HepG2 (cell line): ENCODE results near the gene NISCH. TPM values are rescaled to one million over a fixed set of nuclear protein-coding genes. Genes with fewer than 3 reads are reported as not detected.

Experiments used
- FOXM1 ChIP-seq: sonication (generic); formaldehyde crosslinking; IDR thresholded peaks from 2 replicates; pipeline ENCODE4 v1.5.0; 2020; ENCODE audit warnings: missing genetic modification reagents
- GATA4 ChIP-seq: sonication (generic); IDR thresholded peaks from 2 replicates; pipeline ENCODE4 v1.6.1; 2016; ENCODE audit warnings: antibody characterized with exemption, low read depth, borderline replicate concordance
- LCORL ChIP-seq, 2 experiments: fragments of 450-650 bp in 1 of 2; sonication (generic) in 1 of 2; formaldehyde crosslinking in 1 of 2; IDR thresholded peaks; 2 replicates each; pipeline versions ENCODE4 v1.5.0 to v1.6.1; 2017 to 2020; ENCODE audit warnings: antibody characterized with exemption in 1 of 2, missing genetic modification reagents in 1 of 2
- MTF1 ChIP-seq: sonication (generic); formaldehyde crosslinking; IDR thresholded peaks from 2 replicates; pipeline ENCODE4 v1.5.0; 2020; ENCODE audit warnings: missing genetic modification reagents
- MXD4 ChIP-seq: IDR thresholded peaks from 2 replicates; pipeline ENCODE4 v1.6.1; 2016; ENCODE audit warnings: mild to moderate bottlenecking, missing biosample characterization, missing genetic modification reagents
- PHB2 ChIP-seq: fragments of 450-650 bp; IDR thresholded peaks from 2 replicates; pipeline ENCODE4 v1.6.1; 2018; ENCODE audit not compliant: partially characterized antibody
- PHF21A ChIP-seq: sonication (generic); formaldehyde crosslinking; IDR thresholded peaks from 2 replicates; pipeline ENCODE4 v1.5.0; 2020; ENCODE audit warnings: mild to moderate bottlenecking, missing genetic modification reagents
- POLR2AphosphoS5 ChIP-seq: IDR thresholded peaks from 2 replicates; pipeline ENCODE4 v1.6.1; 2012; ENCODE audit warnings: low read depth, low read length
- REL ChIP-seq: sonication (generic); formaldehyde crosslinking; conservative IDR thresholded peaks from 2 replicates; pipeline ENCODE4 v1.8.0; 2022; ENCODE audit warnings: mild to moderate bottlenecking, missing genetic modification reagents, moderate library complexity
- SMAD9 ChIP-seq: sonication (generic); formaldehyde crosslinking; IDR thresholded peaks from 2 replicates; pipeline ENCODE4 v1.5.1; 2020; ENCODE audit warnings: mild to moderate bottlenecking, missing genetic modification reagents
- SP2 ChIP-seq: sonication (generic); formaldehyde crosslinking; IDR thresholded peaks from 2 replicates; pipeline ENCODE4 v1.5.1; 2020; ENCODE audit warnings: mild to moderate bottlenecking, missing genetic modification reagents
- TFDP2 ChIP-seq: sonication (generic); formaldehyde crosslinking; IDR thresholded peaks from 2 replicates; pipeline ENCODE4 v1.4.0; 2020; ENCODE audit warnings: missing genetic modification reagents
- U2AF1 ChIP-seq: fragments of 200-400 bp; formaldehyde crosslinking; optimal IDR thresholded peaks from 2 replicates; pipeline ENCODE3; 2017; ENCODE audit warnings: mild to moderate bottlenecking, low read depth, low read length
- ZBTB3 ChIP-seq: sonication (generic); formaldehyde crosslinking; IDR thresholded peaks from 2 replicates; pipeline ENCODE4 v1.4.0; 2020; ENCODE audit warnings: low read depth, mild to moderate bottlenecking, moderate library complexity, missing genetic modification reagents, borderline replicate concordance
- ZNF224 ChIP-seq: sonication (generic); formaldehyde crosslinking; IDR thresholded peaks from 2 replicates; pipeline ENCODE4 v1.5.0; 2020; ENCODE audit warnings: mild to moderate bottlenecking, missing genetic modification reagents
- ZNF460 ChIP-seq: sonication (generic); formaldehyde crosslinking; IDR thresholded peaks from 2 replicates; pipeline ENCODE4 v1.5.1; 2020; ENCODE audit warnings: missing genetic modification reagents, mild to moderate bottlenecking, borderline replicate concordance
- ZNF678 ChIP-seq: sonication (generic); formaldehyde crosslinking; IDR thresholded peaks from 2 replicates; pipeline ENCODE4 v1.4.0; 2020; ENCODE audit warnings: mild to moderate bottlenecking, missing genetic modification reagents
- ZNF703 ChIP-seq: sonication (generic); formaldehyde crosslinking; IDR thresholded peaks from 2 replicates; pipeline ENCODE4 v1.5.1; 2020; ENCODE audit warnings: missing genetic modification reagents, mild to moderate bottlenecking, moderate library complexity, borderline replicate concordance
- polyA plus RNA-seq, 8 experiments: library from polyadenylated mRNA; depleted of rRNA in 3 of 8; stranded (reverse) in 7 of 8; unstranded in 1 of 8; fragments of >200 nt; fragmentation: Illumina TruSeq in 4 of 8; extraction: Trizol in 4 of 8; gene quantifications; 2 replicates each; pipeline versions ENCODE4 v1.2.1 to v1.2.3, GENCODE V29; 2011 to 2016; ENCODE audit warnings: low read depth in 4 of 8, missing spikeins in 1 of 8, mixed read lengths in 1 of 8; ENCODE audit not compliant: insufficient read depth in 1 of 8
- total RNA-seq, 5 experiments: library from RNA; depleted of rRNA; stranded (reverse); fragments of >200 nt; fragmentation: Illumina TruSeq; extraction: Trizol; gene quantifications; 2 replicates each; pipeline ENCODE4 v1.2.3, GENCODE V29; 2016; ENCODE audit warnings: low read depth in 1 of 5
- TF ChIP-seq, protein P1 (sequence below): sonication (generic); formaldehyde crosslinking; IDR thresholded peaks from 2 replicates; pipeline ENCODE4 v1.5.1; 2020; ENCODE audit warnings: missing genetic modification reagents, mild to moderate bottlenecking, borderline replicate concordance
- TF ChIP-seq, protein P2 (sequence below): sonication (generic); formaldehyde crosslinking; IDR thresholded peaks from 2 replicates; pipeline ENCODE4 v1.8.1; 2023; ENCODE audit warnings: mild to moderate bottlenecking, inconsistent platforms, moderate library complexity, missing genetic modification reagents, borderline replicate concordance
- TF ChIP-seq, protein P3 (sequence below): sonication (generic); formaldehyde crosslinking; IDR thresholded peaks from 2 replicates; pipeline ENCODE4 v1.5.1; 2020; ENCODE audit warnings: mild to moderate bottlenecking, moderate library complexity, missing genetic modification reagents
- TF ChIP-seq, protein P4 (sequence below): sonication (generic); formaldehyde crosslinking; IDR thresholded peaks from 2 replicates; pipeline ENCODE4 v1.8.1; 2023; ENCODE audit warnings: missing genetic modification reagents, mild to moderate bottlenecking, borderline replicate concordance

Gene NISCH
- total and polyA plus RNA-seq, 2 of the 13 experiments (the other 11 are each of a cell fraction or from before 2014, with no cell fraction given): 27.0 to 47.6 TPM

DNA sequence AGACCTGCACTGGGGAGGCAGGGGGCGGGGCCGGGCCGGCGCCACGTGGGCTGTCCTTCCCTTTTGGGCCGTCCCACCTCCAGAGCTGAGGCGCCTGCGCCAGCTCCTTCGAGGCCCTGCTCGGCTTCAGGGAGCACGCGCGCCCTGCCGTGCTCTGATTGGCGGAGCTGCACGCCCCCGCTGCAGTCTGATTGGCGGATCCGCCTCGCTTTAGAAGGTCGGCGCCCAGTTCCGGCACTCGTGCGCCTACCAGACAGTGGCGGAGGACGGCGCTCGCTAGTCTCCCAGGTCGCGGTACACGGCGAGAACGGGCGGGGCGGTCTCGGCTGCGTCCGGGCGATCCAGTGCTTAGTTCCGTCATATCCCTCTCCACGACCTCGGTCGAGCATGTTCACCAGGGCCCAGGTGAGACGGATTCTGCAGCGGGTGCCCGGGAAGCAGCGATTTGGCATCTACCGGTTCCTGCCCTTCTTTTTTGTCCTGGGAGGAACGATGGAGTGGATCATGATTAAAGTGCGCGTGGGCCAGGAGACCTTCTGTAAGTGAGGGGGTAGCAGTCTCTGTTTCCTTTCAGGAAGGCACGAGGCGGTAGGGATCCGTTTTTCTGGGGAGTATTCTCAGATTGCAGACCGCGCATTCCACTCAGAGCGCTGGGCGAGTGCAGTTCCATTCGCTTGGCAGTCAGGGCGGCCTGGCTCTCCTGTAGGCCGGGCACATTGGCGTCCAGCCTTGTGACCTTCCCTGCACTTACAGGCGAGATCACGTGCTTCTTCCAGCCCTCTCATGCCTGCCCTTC, 81.2 kb downstream of the NISCH start, which contains the start of gene UQCC5 (continued):
- TF ChIP-seq ZNF703 (CRISPR knock-in tag) (no peak), ZNF224 (CRISPR knock-in tag) (no peak), U2AF1 (no peak), REL (peak; percentile 90), TFDP2 (CRISPR knock-in tag) (peak; percentile 75), SMAD9 (CRISPR knock-in tag) (no peak), ZNF678 (CRISPR knock-in tag) (peak; percentile 91), ZNF460 (no peak; the same call in 1 of the 2 replicates), SP2 (CRISPR knock-in tag) (peak; percentile 85), PHF21A (CRISPR knock-in tag) (no peak; the same call in 1 of the 2 replicates), GATA4 (peak; percentile 65; the same call in 1 of the 2 replicates), PHB2 (no peak), MXD4 (CRISPR knock-in tag) (peak; percentile 87), LCORL (IDR thresholded peaks at IDR 0.05) (no peak), LCORL (CRISPR knock-in tag; IDR thresholded peaks at IDR 0.05) (peak; percentile 69), POLR2AphosphoS5 (peak; percentile 97), ZBTB3 (CRISPR knock-in tag) (no peak; the same call in 1 of the 2 replicates), FOXM1 (CRISPR knock-in tag) (no peak), MTF1 (CRISPR knock-in tag) (0 out of 2 replicates have a peak, but pooled peaks have one; percentile 32)
- TF ChIP-seq, protein P1, sequence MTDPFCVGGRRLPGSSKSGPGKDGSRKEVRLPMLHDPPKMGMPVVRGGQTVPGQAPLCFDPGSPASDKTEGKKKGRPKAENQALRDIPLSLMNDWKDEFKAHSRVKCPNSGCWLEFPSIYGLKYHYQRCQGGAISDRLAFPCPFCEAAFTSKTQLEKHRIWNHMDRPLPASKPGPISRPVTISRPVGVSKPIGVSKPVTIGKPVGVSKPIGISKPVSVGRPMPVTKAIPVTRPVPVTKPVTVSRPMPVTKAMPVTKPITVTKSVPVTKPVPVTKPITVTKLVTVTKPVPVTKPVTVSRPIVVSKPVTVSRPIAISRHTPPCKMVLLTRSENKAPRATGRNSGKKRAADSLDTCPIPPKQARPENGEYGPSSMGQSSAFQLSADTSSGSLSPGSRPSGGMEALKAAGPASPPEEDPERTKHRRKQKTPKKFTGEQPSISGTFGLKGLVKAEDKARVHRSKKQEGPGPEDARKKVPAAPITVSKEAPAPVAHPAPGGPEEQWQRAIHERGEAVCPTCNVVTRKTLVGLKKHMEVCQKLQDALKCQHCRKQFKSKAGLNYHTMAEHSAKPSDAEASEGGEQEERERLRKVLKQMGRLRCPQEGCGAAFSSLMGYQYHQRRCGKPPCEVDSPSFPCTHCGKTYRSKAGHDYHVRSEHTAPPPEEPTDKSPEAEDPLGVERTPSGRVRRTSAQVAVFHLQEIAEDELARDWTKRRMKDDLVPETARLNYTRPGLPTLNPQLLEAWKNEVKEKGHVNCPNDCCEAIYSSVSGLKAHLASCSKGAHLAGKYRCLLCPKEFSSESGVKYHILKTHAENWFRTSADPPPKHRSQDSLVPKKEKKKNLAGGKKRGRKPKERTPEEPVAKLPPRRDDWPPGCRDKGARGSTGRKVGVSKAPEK: no peak
- TF ChIP-seq, protein P2, sequence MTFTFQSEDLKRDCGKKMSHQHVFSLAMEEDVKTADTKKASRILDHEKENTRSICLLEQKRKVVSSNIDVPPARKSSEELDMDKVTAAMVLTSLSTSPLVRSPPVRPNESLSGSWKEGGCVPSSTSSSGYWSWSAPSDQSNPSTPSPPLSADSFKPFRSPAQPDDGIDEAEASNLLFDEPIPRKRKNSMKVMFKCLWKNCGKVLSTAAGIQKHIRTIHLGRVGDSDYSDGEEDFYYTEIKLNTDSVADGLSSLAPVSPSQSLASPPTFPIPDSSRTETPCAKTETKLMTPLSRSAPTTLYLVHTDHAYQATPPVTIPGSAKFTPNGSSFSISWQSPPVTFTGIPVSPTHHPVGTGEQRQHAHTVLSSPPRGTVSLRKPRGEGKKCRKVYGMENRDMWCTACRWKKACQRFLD (CRISPR knock-in tag): peak; percentile 83
- TF ChIP-seq, protein P3, sequence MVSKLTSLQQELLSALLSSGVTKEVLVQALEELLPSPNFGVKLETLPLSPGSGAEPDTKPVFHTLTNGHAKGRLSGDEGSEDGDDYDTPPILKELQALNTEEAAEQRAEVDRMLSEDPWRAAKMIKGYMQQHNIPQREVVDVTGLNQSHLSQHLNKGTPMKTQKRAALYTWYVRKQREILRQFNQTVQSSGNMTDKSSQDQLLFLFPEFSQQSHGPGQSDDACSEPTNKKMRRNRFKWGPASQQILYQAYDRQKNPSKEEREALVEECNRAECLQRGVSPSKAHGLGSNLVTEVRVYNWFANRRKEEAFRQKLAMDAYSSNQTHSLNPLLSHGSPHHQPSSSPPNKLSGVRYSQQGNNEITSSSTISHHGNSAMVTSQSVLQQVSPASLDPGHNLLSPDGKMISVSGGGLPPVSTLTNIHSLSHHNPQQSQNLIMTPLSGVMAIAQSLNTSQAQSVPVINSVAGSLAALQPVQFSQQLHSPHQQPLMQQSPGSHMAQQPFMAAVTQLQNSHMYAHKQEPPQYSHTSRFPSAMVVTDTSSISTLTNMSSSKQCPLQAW (CRISPR knock-in tag): peak; percentile 86
- TF ChIP-seq, protein P4, sequence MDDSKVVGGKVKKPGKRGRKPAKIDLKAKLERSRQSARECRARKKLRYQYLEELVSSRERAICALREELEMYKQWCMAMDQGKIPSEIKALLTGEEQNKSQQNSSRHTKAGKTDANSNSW: no peak; the same call in 1 of the 2 replicates
